ENCODE measurements around the gene SAA1.

GRCh38 chr11:18264677-18265555 is 1.1 kb upstream of the SAA1 start:
- TF ChIP-seq EZH2 (IDR thresholded peaks at IDR 0.05): no peak
- no peak for TF ChIP-seq CTCF (IDR thresholded peaks at IDR 0.05)
